Glutamatergic neuron (in vitro differentiated cells): ENCODE results near the gene PAPPA2. TPM values are rescaled to one million over a fixed set of nuclear protein-coding genes. Genes with fewer than 3 reads are reported as not detected.

Experiments
- DNase-seq: peaks from one replicate; pipeline ENCODE4 v3.0.0; 2022
- H3K27ac Mint-ChIP-seq: one replicate; pipeline ENCODE4 v1.8.0; 2020; ENCODE audit warnings: mild to moderate bottlenecking, mixed read lengths, inconsistent platforms; ENCODE audit not compliant: unreplicated experiment
- H3K27me3 Mint-ChIP-seq: one replicate; pipeline ENCODE4 v1.8.0; 2020; ENCODE audit warnings: mild to moderate bottlenecking, moderate library complexity, mixed read lengths, inconsistent platforms; ENCODE audit not compliant: unreplicated experiment
- H3K36me3 Mint-ChIP-seq: one replicate; pipeline ENCODE4 v1.8.0; 2020; ENCODE audit warnings: mild to moderate bottlenecking, mixed read lengths, inconsistent platforms; ENCODE audit not compliant: unreplicated experiment
- H3K4me1 Mint-ChIP-seq: one replicate; pipeline ENCODE4 v1.8.0; 2020; ENCODE audit warnings: mild to moderate bottlenecking, low read depth, mixed read lengths, inconsistent platforms; ENCODE audit not compliant: unreplicated experiment
- H3K4me3 Mint-ChIP-seq: one replicate; pipeline ENCODE4 v1.8.0; 2020; ENCODE audit warnings: mild to moderate bottlenecking, mixed read lengths, inconsistent platforms; ENCODE audit not compliant: unreplicated experiment
- H3K9me3 Mint-ChIP-seq: one replicate; pipeline ENCODE4 v1.8.0; 2020; ENCODE audit warnings: mild to moderate bottlenecking, moderate library complexity, mixed read lengths, inconsistent platforms; ENCODE audit not compliant: unreplicated experiment
- total RNA-seq: library from RNA; stranded (reverse); fragmentation: NEBNext Ultra II Directional; extraction: Animal tissue kit (Norgen Biotek cat#: 25700); gene quantifications from one replicate; pipeline ENCODE4 v1.2.1, GENCODE V29; 2021; ENCODE audit not compliant: unreplicated experiment
- TF ChIP-seq, protein P1 (sequence below): fragments of 200-600 bp; sonication (generic); IDR thresholded peaks from one replicate; pipeline ENCODE4 v1.5.0; 2021; ENCODE audit not compliant: partially characterized antibody, unreplicated experiment

Gene PAPPA2
- total RNA-seq, 1 donor from 2014 or later = 2.3 TPM

DNA sequence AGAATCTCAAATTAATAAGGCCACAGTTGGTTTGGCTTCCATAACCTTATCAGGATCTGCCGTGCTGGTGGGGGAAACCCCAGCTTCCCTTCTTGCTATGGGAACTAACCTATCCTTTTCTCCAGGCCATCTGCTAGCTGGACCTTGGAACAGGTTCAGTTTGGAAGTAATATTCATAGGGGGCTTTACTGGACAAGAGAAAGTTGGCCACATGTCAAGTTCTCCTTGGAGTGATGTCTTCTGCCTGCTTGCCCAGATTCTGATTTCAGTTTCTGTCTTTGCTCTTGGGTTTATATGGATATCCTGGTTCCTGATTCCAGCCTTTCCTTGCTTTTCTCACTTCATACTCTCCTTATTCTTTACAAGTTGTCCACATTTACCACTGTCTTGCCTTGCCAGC is 421.9 kb downstream of the PAPPA2 start:
- TF ChIP-seq, protein P1, sequence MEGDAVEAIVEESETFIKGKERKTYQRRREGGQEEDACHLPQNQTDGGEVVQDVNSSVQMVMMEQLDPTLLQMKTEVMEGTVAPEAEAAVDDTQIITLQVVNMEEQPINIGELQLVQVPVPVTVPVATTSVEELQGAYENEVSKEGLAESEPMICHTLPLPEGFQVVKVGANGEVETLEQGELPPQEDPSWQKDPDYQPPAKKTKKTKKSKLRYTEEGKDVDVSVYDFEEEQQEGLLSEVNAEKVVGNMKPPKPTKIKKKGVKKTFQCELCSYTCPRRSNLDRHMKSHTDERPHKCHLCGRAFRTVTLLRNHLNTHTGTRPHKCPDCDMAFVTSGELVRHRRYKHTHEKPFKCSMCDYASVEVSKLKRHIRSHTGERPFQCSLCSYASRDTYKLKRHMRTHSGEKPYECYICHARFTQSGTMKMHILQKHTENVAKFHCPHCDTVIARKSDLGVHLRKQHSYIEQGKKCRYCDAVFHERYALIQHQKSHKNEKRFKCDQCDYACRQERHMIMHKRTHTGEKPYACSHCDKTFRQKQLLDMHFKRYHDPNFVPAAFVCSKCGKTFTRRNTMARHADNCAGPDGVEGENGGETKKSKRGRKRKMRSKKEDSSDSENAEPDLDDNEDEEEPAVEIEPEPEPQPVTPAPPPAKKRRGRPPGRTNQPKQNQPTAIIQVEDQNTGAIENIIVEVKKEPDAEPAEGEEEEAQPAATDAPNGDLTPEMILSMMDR = no peak
- no peaks in the 10 kb centered on the region for H3K4me1 Mint-ChIP-seq
- no peaks in the 10 kb centered on the region for H3K9me3 Mint-ChIP-seq
- H3K27me3 Mint-ChIP-seq = peaks cover 2% of the 10 kb centered on the region
- H3K27ac Mint-ChIP-seq = no peak overlapping the region
- DNase-seq = no peak
- H3K36me3 Mint-ChIP-seq = no peaks in the 10 kb centered on the region
- H3K4me3 Mint-ChIP-seq = no peak overlapping the region

- H3K27me3 Mint-ChIP-seq = peaks cover 2% of the 10 kb centered on the region
- TF ChIP-seq, protein P1 = no peak
- H3K4me3 Mint-ChIP-seq = no peak overlapping the region
- no peak overlapping the region for H3K27ac Mint-ChIP-seq
- no peaks in the 10 kb centered on the region for H3K36me3 Mint-ChIP-seq
- no peaks in the 10 kb centered on the region for H3K9me3 Mint-ChIP-seq
- no peak for DNase-seq
- H3K4me1 Mint-ChIP-seq = no peaks in the 10 kb centered on the region
These were observed 422.4 kb downstream of the PAPPA2 start for GRCh38 chr1:176885341-176885740.

- Mint-ChIP-seq H3K36me3 (no peaks in the 10 kb centered on the region), H3K9me3 (no peaks in the 10 kb centered on the region), H3K27me3 (peaks cover 2% of the 10 kb centered on the region), H3K27ac (no peak overlapping the region), H3K4me1 (no peaks in the 10 kb centered on the region), H3K4me3 (no peak overlapping the region)
- DNase-seq = no peak
- TF ChIP-seq, protein P1 = no peak
These were observed 422.8 kb downstream of the PAPPA2 start for GRCh38 chr1:176885751-176886150.

DNA sequence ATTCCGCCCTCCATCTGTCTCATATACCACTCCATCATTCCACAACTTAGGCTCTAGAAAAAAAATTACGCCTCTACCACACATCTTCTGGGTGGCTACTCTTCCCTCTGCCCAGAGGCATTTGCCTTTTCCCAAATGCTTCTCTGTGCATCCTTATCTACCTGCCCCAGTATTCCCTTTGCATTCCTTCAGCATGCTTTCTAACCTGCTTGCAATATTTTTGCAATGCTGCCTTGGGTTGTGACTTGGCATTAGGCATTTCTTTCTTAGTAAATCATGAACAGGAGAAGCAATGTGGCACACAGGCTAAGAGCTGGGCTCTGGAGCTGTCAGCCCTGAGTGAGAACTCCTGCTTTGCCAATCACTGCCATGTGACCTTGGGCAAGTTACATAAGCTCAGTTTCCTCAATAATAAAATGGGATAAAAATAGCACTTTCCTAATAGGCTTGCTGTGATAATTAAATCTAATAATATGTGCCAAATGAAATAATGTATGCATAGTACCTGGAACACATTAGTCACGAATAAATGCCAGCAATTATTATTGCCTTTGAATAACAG is 425.6 kb downstream of the PAPPA2 start:
- Mint-ChIP-seq H3K27ac (no peak overlapping the region), H3K36me3 (peaks cover 4% of the 10 kb centered on the region), H3K9me3 (no peaks in the 10 kb centered on the region), H3K4me1 (no peaks in the 10 kb centered on the region), H3K27me3 (peaks cover 2% of the 10 kb centered on the region), H3K4me3 (no peak overlapping the region)
- TF ChIP-seq, protein P1 = no peak
- DNase-seq = no peak

DNA sequence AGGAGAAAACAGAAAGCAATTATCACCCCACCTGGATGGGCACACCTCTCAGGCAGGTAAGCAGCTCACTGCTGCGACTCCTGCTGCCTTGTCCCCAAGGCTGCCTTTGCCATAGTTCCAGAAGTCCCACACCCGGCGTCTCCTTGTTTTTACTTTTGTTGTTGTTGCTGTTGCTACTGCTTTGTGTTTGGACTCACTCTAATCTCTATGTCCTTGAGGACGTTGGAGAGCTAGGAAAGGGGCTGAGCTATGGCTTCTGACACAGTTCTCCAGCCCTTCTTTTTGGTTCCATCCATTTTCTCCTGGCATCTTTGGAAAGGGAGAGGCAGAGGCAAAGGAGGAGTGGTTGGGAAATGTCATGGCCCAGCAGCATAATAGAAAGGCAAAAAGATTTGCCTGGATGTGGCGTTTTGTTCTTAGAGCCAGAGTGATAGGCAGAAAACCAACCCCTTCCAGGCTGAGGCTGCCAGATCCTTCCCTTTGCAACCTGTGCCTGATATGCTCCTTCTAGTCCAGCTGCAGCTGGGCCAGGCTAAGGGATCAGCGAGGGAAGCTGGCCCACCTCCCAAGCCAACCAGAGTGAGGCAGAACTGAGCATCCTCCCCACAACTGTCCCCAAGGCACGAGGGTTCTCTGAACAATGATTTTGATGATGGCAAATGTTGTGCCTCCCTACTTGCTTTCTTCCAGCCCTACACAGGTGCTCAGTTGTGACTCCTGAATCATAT is 430.8 kb downstream of the PAPPA2 start:
- no peak overlapping the region for H3K4me3 Mint-ChIP-seq
- H3K4me1 Mint-ChIP-seq = peaks cover 2% of the 10 kb centered on the region
- H3K27me3 Mint-ChIP-seq = no peaks in the 10 kb centered on the region
- no peak for DNase-seq
- H3K36me3 Mint-ChIP-seq = peaks cover 4% of the 10 kb centered on the region
- H3K9me3 Mint-ChIP-seq = no peaks in the 10 kb centered on the region
- H3K27ac Mint-ChIP-seq = no peak overlapping the region
- TF ChIP-seq, protein P1 = no peak
